GM03348 (cell line): ENCODE data around the gene NEK6.

Experiments
- DNase-seq: peaks from one replicate; pipeline ENCODE4 v3.0.0; 2012; ENCODE audit warnings: low spot score

Gene NEK6

GRCh38 chr9:124279531-124280175, 21.9 kb downstream of the NEK6 start:
- no peak for DNase-seq

- DNase-seq, result peak; percentile 76
These were observed 22.5 kb downstream of the NEK6 start for GRCh38 chr9:124280176-124280691.

- no peak for DNase-seq
These were observed 24.2 kb downstream of the NEK6 start for GRCh38 chr9:124281931-124282371.

GRCh38 chr9:124282442-124283227, 24.9 kb downstream of the NEK6 start:
- peak; percentile 61 for DNase-seq

- DNase-seq, result no peak
These were observed 25.6 kb downstream of the NEK6 start for GRCh38 chr9:124283228-124283814.

- no peak for DNase-seq
These were observed 26.6 kb downstream of the NEK6 start for GRCh38 chr9:124284237-124284831.

GRCh38 chr9:124284940-124285441, 27.2 kb downstream of the NEK6 start:
- DNase-seq, result peak; percentile 48

GRCh38 chr9:124285490-124285889, 27.7 kb downstream of the NEK6 start:
- DNase-seq, result no peak

- peak; percentile 92 for DNase-seq
These were observed 28.1 kb downstream of the NEK6 start for GRCh38 chr9:124285903-124286291.

- peak; percentile 60 for DNase-seq
These were observed 28.7 kb downstream of the NEK6 start for GRCh38 chr9:124286292-124286931.

GRCh38 chr9:124290053-124290591, 32.4 kb downstream of the NEK6 start:
- DNase-seq, result no peak

GRCh38 chr9:124290743-124291554, 33.2 kb downstream of the NEK6 start:
- no peak for DNase-seq

- no peak for DNase-seq
These were observed 34.1 kb downstream of the NEK6 start for GRCh38 chr9:124291801-124292396.

GRCh38 chr9:124292696-124293593, 35.2 kb downstream of the NEK6 start:
- DNase-seq, result no peak

GRCh38 chr9:124293718-124294506, 36.2 kb downstream of the NEK6 start:
- DNase-seq, result peak; percentile 52

GRCh38 chr9:124295159-124295794, 37.5 kb downstream of the NEK6 start:
- DNase-seq, result no peak

- no peak for DNase-seq
These were observed 38.3 kb downstream of the NEK6 start for GRCh38 chr9:124296094-124296493.
